ENCODE measurements around the gene SNRNP35.

The SNRNP35 gene

GRCh38 chr12:123483602-123484248 is 25.8 kb downstream of the SNRNP35 start (continued):
- TF ChIP-seq, protein P1, sequence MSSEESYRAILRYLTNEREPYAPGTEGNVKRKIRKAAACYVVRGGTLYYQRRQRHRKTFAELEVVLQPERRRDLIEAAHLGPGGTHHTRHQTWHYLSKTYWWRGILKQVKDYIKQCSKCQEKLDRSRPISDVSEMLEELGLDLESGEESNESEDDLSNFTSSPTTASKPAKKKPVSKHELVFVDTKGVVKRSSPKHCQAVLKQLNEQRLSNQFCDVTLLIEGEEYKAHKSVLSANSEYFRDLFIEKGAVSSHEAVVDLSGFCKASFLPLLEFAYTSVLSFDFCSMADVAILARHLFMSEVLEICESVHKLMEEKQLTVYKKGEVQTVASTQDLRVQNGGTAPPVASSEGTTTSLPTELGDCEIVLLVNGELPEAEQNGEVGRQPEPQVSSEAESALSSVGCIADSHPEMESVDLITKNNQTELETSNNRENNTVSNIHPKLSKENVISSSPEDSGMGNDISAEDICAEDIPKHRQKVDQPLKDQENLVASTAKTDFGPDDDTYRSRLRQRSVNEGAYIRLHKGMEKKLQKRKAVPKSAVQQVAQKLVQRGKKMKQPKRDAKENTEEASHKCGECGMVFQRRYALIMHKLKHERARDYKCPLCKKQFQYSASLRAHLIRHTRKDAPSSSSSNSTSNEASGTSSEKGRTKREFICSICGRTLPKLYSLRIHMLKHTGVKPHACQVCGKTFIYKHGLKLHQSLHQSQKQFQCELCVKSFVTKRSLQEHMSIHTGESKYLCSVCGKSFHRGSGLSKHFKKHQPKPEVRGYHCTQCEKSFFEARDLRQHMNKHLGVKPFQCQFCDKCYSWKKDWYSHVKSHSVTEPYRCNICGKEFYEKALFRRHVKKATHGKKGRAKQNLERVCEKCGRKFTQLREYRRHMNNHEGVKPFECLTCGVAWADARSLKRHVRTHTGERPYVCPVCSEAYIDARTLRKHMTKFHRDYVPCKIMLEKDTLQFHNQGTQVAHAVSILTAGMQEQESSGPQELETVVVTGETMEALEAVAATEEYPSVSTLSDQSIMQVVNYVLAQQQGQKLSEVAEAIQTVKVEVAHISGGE (tag by site-specific recombination; conservative IDR thresholded peaks at IDR 0.05; ENCODE audit: low read depth), result no peak

- no peak overlapping the region for H3K27ac ChIP-seq (ENCODE audit: extremely low read depth, low read depth, low read length)
- POLR2A ChIA-PET, result interaction anchor here (0.6 to 1.5 kb wide), 2 partner anchors 39 to 86 kb away, joined by 3 read pairs; no protein-coding TSS in a partner anchor
- H3K4me1 ChIP-seq (ENCODE audit: control insufficient read depth, insufficient read depth, low read length), result no peaks in the 10 kb centered on the region
- no peaks in the 10 kb centered on the region for H3K9me3 ChIP-seq (ENCODE audit: control insufficient read depth, insufficient read depth, low read depth, low read length)
- H3K4me3 ChIP-seq (ENCODE audit: low read depth, low read length), result no peak overlapping the region
- no peak for TF ChIP-seq BCL11B (tag by site-specific recombination; IDR thresholded peaks at IDR 0.05; ENCODE audit: low read depth)
- TF ChIP-seq EGR2 (tag by site-specific recombination; IDR thresholded peaks at IDR 0.05; ENCODE audit: low read depth), result 0 out of 2 replicates have a peak, but pooled peaks have one; percentile 18
- CTCF ChIA-PET, result no interaction called here
- H3K36me3 ChIP-seq (ENCODE audit: control insufficient read depth in 2 of 2, insufficient read depth in 1 of 2, low read length in 2 of 2), result peaks cover 5 to 31% of the 10 kb centered on the region in 2 experiments; a peak in 2 of 3 replicates
Measured at GRCh38 chr12:123485756-123486155, 27.8 kb downstream of the SNRNP35 start.

DNA sequence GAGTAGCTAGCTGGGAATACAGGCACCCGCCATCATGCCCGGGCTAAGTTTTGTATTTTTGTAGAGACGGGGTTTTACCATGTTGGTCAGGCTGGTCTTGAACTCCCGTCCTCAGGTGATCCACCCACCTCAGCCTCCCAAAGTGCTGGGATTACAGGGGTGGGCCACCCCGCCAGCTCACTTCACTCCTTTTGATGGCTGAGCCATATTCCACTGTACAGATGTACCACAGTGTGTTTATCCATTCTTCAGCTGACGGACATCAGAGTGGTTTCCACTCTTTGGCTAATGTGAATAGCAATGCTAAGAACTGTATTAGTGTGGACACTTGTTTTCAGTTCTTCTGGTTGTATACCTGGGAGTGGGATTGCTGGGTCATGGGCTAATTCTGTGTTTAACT is 29.5 kb downstream of the SNRNP35 start:
- POLR2A ChIA-PET, result no interaction called here
- CTCF ChIA-PET, result no interaction called here

GRCh38 chr12:123488539-123489230 is 30.7 kb downstream of the SNRNP35 start:
- peaks cover 5 to 14% of the 10 kb centered on the region in 2 experiments; a peak in 2 of 3 replicates for H3K36me3 ChIP-seq (ENCODE audit: control insufficient read depth in 2 of 2, insufficient read depth in 1 of 2, low read length in 2 of 2)
- ChIA-PET CTCF (no interaction called here), POLR2A (interaction anchor here (0.6 kb wide), 1 partner anchor 277 kb away, joined by 5 read pairs; no protein-coding TSS in a partner anchor)
- no peaks in the 10 kb centered on the region for H3K9me3 ChIP-seq (ENCODE audit: control insufficient read depth, insufficient read depth, low read depth, low read length)
- no peak overlapping the region for H3K4me3 ChIP-seq (ENCODE audit: low read depth, low read length)
- no peak overlapping the region for H3K27ac ChIP-seq (ENCODE audit: extremely low read depth, low read depth, low read length)
- no peaks in the 10 kb centered on the region for H3K4me1 ChIP-seq (ENCODE audit: control insufficient read depth, insufficient read depth, low read length)
- no peak for TF ChIP-seq RBAK (tag by site-specific recombination; IDR thresholded peaks at IDR 0.05)
- TF ChIP-seq EGR2 (tag by site-specific recombination; IDR thresholded peaks at IDR 0.05; ENCODE audit: low read depth), result 0 out of 2 replicates have a peak, but pooled peaks have one; percentile 20

More for the DNA sequence above, 29.5 kb downstream of the SNRNP35 start:
- Histone ChIP-seq H3K36me3 (ENCODE audit: control insufficient read depth in 2 of 2, insufficient read depth in 1 of 2, low read length in 2 of 2) (peaks cover 5 to 24% of the 10 kb centered on the region in 2 experiments; a peak in 2 of 3 replicates), H3K27ac (ENCODE audit: extremely low read depth, low read depth, low read length) (no peak overlapping the region), H3K9me3 (ENCODE audit: control insufficient read depth, insufficient read depth, low read depth, low read length) (no peaks in the 10 kb centered on the region), H3K4me3 (ENCODE audit: low read depth, low read length) (no peak overlapping the region), H3K4me1 (ENCODE audit: control insufficient read depth, insufficient read depth, low read length) (no peaks in the 10 kb centered on the region)
- peak; percentile 58 for TF ChIP-seq ZNF146 (tag by site-specific recombination; IDR thresholded peaks at IDR 0.05)
- no peak for TF ChIP-seq HIC1 (tag by site-specific recombination; IDR thresholded peaks at IDR 0.05)

DNA sequence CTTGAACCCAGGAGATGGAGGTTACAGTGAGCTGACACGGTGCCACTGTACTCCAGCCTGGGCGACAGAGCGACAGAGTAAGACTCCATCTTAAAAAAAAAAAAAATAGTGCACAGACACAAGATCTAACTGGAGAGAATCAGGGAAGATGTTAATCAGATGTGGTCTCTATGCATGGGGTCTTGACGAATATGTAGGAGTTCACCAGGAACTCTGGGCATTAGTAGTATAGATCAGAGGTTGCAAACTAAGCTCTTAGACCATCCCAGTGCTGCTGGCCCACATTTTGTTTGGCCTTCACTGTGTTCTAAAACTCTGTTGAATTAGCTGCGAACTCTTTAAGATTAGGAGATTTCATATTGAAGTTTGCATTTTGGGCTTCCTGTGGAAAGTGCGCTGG is 31.6 kb downstream of the SNRNP35 start:
- Histone ChIP-seq H3K4me1 (ENCODE audit: control insufficient read depth, insufficient read depth, low read length) (no peaks in the 10 kb centered on the region), H3K36me3 (ENCODE audit: control insufficient read depth in 2 of 2, insufficient read depth in 1 of 2, low read length in 2 of 2) (peaks cover 2 to 12% of the 10 kb centered on the region in 2 experiments; a peak in 2 of 3 replicates), H3K4me3 (ENCODE audit: low read depth, low read length) (no peak overlapping the region), H3K9me3 (ENCODE audit: control insufficient read depth, insufficient read depth, low read depth, low read length) (no peaks in the 10 kb centered on the region), H3K27ac (ENCODE audit: extremely low read depth, low read depth, low read length) (no peak overlapping the region)
- TF ChIP-seq ZNF157 (tag by site-specific recombination; IDR thresholded peaks at IDR 0.05), result no peak
- TF ChIP-seq ZFP3 (tag by site-specific recombination; IDR thresholded peaks at IDR 0.05; ENCODE audit: low read depth), result peak; percentile 87
- POLR2A ChIA-PET, result interaction anchor here (0.6 kb wide), 2 partner anchors 278 to 1376 kb away, joined by 4 to 5 read pairs; no protein-coding TSS in a partner anchor
- CTCF ChIA-PET, result interaction anchor here (0.8 kb wide), 1 partner anchor 63 kb away, joined by 3 read pairs; no protein-coding TSS in a partner anchor

Data from HEK293 (cell line).